Esophagus muscularis mucosa (tissue), 3 donors: Measurements from ENCODE around the gene TNS1.

Source experiments
- POLR2A ChIP-seq: fragments of 450-650 bp; IDR thresholded peaks from one replicate; pipeline ENCODE4 v1.6.1; 2017; ENCODE audit warnings: antibody characterized with exemption, moderate library complexity, mild to moderate bottlenecking, low read depth
- POLR2AphosphoS5 ChIP-seq, 2 donors: sonication (generic); formaldehyde crosslinking; IDR thresholded peaks; one replicate each; pipeline ENCODE4 v1.6.1; 2017; ENCODE audit warnings: antibody characterized with exemption in 2 of 2
- TF ChIP-seq, protein P1 (sequence below), 3 experiments: fragments of 200-600 bp in 2 of 3; fragments of 450-650 bp in 1 of 3; sonication (generic) in 2 of 3; IDR thresholded peaks; one replicate each; pipeline ENCODE4 v1.5.1; 2017 to 2019; ENCODE audit warnings: antibody characterized with exemption in 3 of 3, mild to moderate bottlenecking in 2 of 3, moderate library complexity in 1 of 3

DNA sequence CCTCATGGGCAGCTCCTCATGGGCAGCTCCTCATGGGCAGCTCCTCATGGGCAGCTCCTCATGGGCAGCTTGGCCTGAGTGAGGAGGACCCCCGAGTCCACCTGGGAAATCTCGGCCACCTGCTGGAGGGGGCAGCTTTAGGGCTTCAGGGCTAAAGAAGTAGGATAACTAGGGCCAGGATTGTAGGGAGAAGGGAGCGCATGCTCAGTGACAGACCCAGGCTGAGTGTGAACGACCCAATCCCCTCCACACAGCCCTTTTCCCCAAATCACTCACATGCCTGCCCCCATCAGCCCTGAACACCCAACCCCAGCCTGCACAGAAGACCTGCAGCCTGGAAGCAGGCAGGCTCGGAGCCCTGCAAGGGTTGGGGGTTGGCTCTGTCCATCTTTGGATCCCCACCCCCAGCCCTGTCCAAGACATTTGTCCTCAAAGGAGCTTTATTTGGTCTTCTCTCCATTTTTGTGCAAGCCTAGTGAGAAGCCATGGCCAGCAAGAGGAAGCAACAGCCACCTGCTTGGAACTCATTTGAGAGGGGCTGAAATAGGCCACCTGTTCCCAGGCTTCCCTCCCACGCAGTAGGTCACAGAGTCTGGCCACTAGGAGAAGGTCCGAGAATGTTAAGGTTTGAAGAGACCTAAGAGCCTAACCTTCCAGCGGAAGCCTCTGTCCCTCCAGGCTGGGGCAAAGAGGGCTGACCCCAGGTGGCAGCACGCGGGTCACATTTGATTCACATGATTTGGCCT lies 249.9 kb downstream of the TNS1 start:
- TF ChIP-seq, protein P1, sequence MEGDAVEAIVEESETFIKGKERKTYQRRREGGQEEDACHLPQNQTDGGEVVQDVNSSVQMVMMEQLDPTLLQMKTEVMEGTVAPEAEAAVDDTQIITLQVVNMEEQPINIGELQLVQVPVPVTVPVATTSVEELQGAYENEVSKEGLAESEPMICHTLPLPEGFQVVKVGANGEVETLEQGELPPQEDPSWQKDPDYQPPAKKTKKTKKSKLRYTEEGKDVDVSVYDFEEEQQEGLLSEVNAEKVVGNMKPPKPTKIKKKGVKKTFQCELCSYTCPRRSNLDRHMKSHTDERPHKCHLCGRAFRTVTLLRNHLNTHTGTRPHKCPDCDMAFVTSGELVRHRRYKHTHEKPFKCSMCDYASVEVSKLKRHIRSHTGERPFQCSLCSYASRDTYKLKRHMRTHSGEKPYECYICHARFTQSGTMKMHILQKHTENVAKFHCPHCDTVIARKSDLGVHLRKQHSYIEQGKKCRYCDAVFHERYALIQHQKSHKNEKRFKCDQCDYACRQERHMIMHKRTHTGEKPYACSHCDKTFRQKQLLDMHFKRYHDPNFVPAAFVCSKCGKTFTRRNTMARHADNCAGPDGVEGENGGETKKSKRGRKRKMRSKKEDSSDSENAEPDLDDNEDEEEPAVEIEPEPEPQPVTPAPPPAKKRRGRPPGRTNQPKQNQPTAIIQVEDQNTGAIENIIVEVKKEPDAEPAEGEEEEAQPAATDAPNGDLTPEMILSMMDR (IDR thresholded peaks at IDR 0.05) = no peak
- TF ChIP-seq POLR2AphosphoS5 (IDR thresholded peaks at IDR 0.05) (no peak), POLR2A (no peak)
